SH-SY5Y (cell line): ENCODE data around the gene ITPKB.

Experiments used
- GATA2 ChIP-seq: IDR thresholded peaks from 2 replicates; pipeline ENCODE4 v1.6.1; 2011; ENCODE audit warnings: mild to moderate bottlenecking, low read depth, low read length
- GATA3 ChIP-seq: IDR thresholded peaks from 2 replicates; pipeline ENCODE4 v1.6.1; 2011; ENCODE audit warnings: low read depth, mild to moderate bottlenecking, low read length, moderate library complexity

GRCh38 chr1:226702957-226703831, 35.9 kb downstream of the ITPKB start:
- TF ChIP-seq GATA2 (no peak), GATA3 (no peak)
